Adipocyte (in vitro differentiated cells): Measurements from ENCODE around the gene RNF38.
A peak's percentile ranks its signal among the peaks of the same experiment; 100 is the strongest.

Experiments used
- DNase-seq: peaks from one replicate; pipeline ENCODE4 v3.0.0-alpha.2; 2015; ENCODE audit warnings: low read depth
- H3K27me3 ChIP-seq: replicated peaks from 2 replicates; pipeline ENCODE4 v1.7.0; 2013; ENCODE audit warnings: mild to moderate bottlenecking, low read length, moderate library complexity; ENCODE audit not compliant: control insufficient read depth, insufficient read depth
- H3K36me3 ChIP-seq: 2 replicates; pipeline ENCODE4 v1.7.0; 2013; ENCODE audit warnings: low read length, mild to moderate bottlenecking, moderate library complexity; ENCODE audit not compliant: control insufficient read depth, insufficient read depth, severe bottlenecking
- H3K4me1 ChIP-seq: 2 replicates; pipeline ENCODE4 v1.7.0; 2013; ENCODE audit warnings: mild to moderate bottlenecking, low read length, moderate library complexity; ENCODE audit not compliant: control insufficient read depth, insufficient read depth
- H3K4me3 ChIP-seq: 2 replicates; pipeline ENCODE4 v1.7.0; 2013; ENCODE audit warnings: mild to moderate bottlenecking, low read length, moderate library complexity
- H3K9ac ChIP-seq: 2 replicates; pipeline ENCODE4 v1.7.0; 2013; ENCODE audit warnings: mild to moderate bottlenecking, low read length, moderate library complexity
- H3K9me3 ChIP-seq: 2 replicates; pipeline ENCODE4 v1.7.0; 2013; ENCODE audit warnings: mild to moderate bottlenecking, low read length, moderate library complexity; ENCODE audit not compliant: control insufficient read depth

Gene RNF38

GRCh38 chr9:36363448-36363847 is 36.6 kb downstream of the RNF38 start:
- no peak overlapping the region for H3K9ac ChIP-seq
- H3K36me3 ChIP-seq, result peaks cover 30% of the 10 kb centered on the region
- DNase-seq, result no peak
- no peaks in the 10 kb centered on the region for H3K9me3 ChIP-seq
- no peaks in the 10 kb centered on the region for H3K4me1 ChIP-seq
- no peaks in the 10 kb centered on the region for H3K27me3 ChIP-seq
- H3K4me3 ChIP-seq, result no peak overlapping the region

DNA sequence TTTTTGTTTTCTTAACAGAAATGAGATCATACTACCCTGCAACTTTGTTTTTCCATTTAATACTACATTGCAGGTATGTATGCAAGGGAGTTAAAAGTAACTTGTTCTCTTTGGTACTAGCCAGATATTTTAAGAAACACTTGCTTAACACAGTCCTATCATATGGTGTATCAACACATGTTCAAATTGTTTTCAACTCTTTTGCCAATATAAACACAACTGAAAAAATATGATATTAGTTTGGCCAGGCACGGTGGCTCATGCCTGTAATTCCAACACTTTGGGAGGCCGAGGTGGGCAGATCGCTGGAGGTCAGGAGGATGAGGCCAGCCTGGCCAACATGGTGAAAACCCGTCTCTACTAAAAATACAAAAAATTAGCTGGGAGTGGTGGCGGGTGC is 41.6 kb downstream of the RNF38 start:
- H3K36me3 ChIP-seq, result peaks cover 42% of the 10 kb centered on the region
- H3K9ac ChIP-seq, result no peak overlapping the region
- H3K9me3 ChIP-seq, result no peaks in the 10 kb centered on the region
- no peaks in the 10 kb centered on the region for H3K4me1 ChIP-seq
- H3K4me3 ChIP-seq, result no peak overlapping the region
- no peak for DNase-seq
- no peaks in the 10 kb centered on the region for H3K27me3 ChIP-seq

DNA sequence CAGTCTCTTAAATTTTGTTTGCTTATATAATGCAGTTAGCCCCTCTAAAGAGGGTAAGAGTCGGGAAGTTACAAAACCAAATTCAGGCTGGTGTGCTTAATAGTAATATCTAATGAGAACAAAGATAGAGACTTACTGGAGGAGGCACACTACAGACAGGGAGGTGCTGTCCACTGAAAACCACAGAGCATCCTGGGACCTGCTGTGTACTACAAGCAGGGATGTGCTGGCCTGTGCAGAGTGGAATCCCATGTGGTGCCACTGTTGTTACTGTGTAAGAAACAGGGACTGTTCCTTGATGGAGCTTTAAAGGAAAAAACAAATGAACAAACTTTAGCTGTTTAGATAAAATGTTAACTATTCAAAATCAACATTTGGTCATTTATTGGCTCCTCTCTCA is 42.4 kb downstream of the RNF38 start:
- Histone ChIP-seq H3K4me3 (no peak overlapping the region), H3K9me3 (no peaks in the 10 kb centered on the region), H3K36me3 (peaks cover 50% of the 10 kb centered on the region), H3K27me3 (no peaks in the 10 kb centered on the region), H3K9ac (no peak overlapping the region), H3K4me1 (no peaks in the 10 kb centered on the region)
- no peak for DNase-seq

DNA sequence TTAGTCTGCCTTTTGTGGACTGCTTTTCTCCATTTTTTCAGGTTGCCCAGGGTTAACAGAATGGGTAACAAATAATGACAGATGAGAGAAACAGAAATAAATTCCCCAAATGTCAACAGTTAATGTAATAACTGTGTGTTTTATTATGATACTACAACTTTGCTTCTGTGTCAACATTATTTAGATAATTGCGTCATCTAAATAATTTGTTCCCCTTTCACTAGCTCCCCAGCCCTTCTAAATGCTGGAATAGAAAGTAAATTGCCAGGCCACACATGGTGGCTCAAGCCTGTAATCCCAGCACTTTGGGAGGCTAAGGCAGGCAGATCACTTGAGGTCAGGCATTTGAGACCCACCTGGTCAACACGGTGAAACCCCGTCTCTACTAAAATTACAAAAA is 53.5 kb downstream of the RNF38 start:
- H3K9me3 ChIP-seq, result no peaks in the 10 kb centered on the region
- peaks cover 21% of the 10 kb centered on the region for H3K4me1 ChIP-seq
- peak overlapping the region; percentile 49 for H3K4me3 ChIP-seq
- no peak for DNase-seq
- H3K9ac ChIP-seq, result peak overlapping the region; percentile 61
- no peaks in the 10 kb centered on the region for H3K27me3 ChIP-seq
- peaks cover 92% of the 10 kb centered on the region for H3K36me3 ChIP-seq

- no peak for DNase-seq
- Histone ChIP-seq H3K4me3 (no peak overlapping the region), H3K4me1 (peaks cover 21% of the 10 kb centered on the region), H3K27me3 (no peaks in the 10 kb centered on the region), H3K9ac (no peak overlapping the region), H3K9me3 (no peaks in the 10 kb centered on the region), H3K36me3 (peaks cover 92% of the 10 kb centered on the region)
These were observed 54.8 kb downstream of the RNF38 start for GRCh38 chr9:36345103-36345846.

GRCh38 chr9:36341936-36342577 is 58.0 kb downstream of the RNF38 start:
- no peak overlapping the region for H3K4me3 ChIP-seq
- DNase-seq, result no peak
- H3K9me3 ChIP-seq, result no peaks in the 10 kb centered on the region
- peaks cover 30% of the 10 kb centered on the region for H3K4me1 ChIP-seq
- H3K36me3 ChIP-seq, result peaks cover 88% of the 10 kb centered on the region
- H3K27me3 ChIP-seq, result no peaks in the 10 kb centered on the region
- H3K9ac ChIP-seq, result no peak overlapping the region

DNA sequence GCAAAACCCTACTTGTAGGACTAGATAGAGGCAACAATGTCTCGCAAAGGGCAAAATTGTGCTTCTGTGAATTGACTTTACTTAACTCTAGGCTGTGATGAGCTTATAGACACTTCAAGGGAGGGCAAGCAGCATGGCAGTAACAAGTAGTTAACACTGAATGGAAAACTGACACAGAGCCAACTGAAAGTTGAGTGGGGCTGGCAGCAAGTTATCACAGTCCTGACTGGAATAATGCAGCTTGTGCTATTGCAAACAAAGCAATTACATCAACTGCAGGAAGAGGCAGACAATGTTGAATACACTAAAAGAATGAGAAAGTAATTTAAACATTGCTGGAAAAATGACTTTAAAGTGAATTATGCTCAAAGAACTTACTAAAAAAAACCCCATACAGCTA is 62.2 kb downstream of the RNF38 start:
- H3K9ac ChIP-seq, result no peak overlapping the region
- peak; percentile 14 for DNase-seq
- no peaks in the 10 kb centered on the region for H3K27me3 ChIP-seq
- peaks cover 70% of the 10 kb centered on the region for H3K36me3 ChIP-seq
- H3K4me3 ChIP-seq, result no peak overlapping the region
- no peaks in the 10 kb centered on the region for H3K9me3 ChIP-seq
- H3K4me1 ChIP-seq, result peaks cover 19% of the 10 kb centered on the region

DNA sequence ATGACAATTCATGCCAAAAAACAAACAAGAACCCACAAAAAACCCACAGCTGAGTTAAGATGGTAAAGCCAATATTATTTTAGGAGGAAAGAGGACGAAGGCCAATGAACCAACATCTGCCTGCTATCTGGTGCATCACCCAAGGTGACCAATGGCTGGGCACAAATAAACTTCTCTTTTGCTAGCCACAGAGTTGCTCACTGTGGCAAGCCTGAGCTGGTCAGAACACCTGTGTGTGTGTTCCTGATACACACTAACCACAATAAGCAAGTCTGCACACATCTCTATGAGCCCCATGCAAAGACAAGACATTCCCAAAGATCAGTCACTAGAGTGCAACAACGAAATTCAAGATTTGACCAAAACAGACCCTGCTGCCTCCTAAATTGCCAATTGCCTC is 63.1 kb downstream of the RNF38 start:
- Histone ChIP-seq H3K36me3 (peaks cover 64% of the 10 kb centered on the region), H3K9ac (no peak overlapping the region)
- no peak for DNase-seq

DNA sequence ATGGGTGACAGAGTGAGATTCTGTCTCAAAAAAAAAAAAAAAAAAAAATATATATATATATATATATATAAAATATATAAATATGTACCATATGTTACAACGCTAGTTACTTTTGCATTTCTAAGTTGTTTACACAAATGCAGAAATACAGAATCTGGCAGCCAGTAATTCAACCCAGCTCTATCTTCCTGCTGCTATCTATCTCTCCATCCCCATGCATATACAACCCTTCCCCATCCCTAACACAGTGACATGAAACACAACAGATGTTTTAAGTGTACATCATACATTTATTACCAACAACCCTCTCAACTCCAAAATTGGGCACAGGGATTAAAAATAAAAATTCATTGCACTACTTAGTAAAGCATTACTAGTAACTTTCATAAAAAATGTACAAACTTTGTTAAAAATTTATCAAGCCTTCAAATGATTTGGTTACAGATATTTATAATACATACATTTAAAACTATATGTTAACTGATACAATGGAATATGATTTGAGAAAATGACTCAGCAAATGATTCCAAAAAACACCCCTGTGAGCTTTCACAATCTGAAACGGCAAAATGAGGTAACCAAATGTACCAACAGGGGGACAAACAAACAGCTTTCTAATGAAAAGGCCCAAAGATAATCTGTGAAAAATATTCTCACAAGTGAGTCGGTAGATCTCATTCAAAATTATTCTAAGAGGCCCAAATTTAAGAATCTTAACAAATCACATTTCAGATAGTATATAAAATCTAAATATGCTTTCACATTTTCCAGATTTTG is 63.8 kb downstream of the RNF38 start:
- Histone ChIP-seq H3K27me3 (no peaks in the 10 kb centered on the region), H3K9me3 (no peaks in the 10 kb centered on the region), H3K4me3 (no peak overlapping the region), H3K4me1 (peaks cover 34% of the 10 kb centered on the region), H3K36me3 (peaks cover 57% of the 10 kb centered on the region), H3K9ac (no peak overlapping the region)
- peak; percentile 27 for DNase-seq

More for the DNA sequence above, 63.1 kb downstream of the RNF38 start:
- no peaks in the 10 kb centered on the region for H3K9me3 ChIP-seq
- no peaks in the 10 kb centered on the region for H3K27me3 ChIP-seq
- no peak overlapping the region for H3K4me3 ChIP-seq
- peaks cover 27% of the 10 kb centered on the region for H3K4me1 ChIP-seq

DNA sequence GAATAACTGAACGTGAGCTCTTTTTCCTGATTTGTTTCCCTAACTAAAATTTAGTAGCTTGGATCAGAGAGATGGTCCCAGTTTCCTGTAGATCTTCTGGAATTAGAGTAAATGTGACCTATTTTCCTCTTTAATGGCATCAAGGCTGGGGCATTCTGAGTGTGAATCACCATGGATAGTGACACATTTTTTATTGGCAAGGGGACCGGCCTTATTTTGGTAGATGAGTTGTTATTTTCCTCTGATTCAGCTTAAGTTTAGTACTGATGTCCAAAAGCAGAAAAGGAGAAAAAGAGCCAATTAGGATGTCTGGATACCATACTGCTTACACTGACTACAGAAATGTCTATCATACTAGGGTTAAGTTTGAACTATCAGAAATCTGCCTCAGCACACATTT is 68.1 kb downstream of the RNF38 start:
- no peak overlapping the region for H3K4me3 ChIP-seq
- peaks cover 19% of the 10 kb centered on the region for H3K36me3 ChIP-seq
- no peak overlapping the region for H3K9ac ChIP-seq
- no peak for DNase-seq
- H3K4me1 ChIP-seq, result peaks cover 34% of the 10 kb centered on the region
- no peaks in the 10 kb centered on the region for H3K9me3 ChIP-seq
- no peaks in the 10 kb centered on the region for H3K27me3 ChIP-seq

- H3K4me1 ChIP-seq, result peaks cover 25% of the 10 kb centered on the region
- H3K4me3 ChIP-seq, result no peak overlapping the region
- H3K9ac ChIP-seq, result no peak overlapping the region
- H3K27me3 ChIP-seq, result no peaks in the 10 kb centered on the region
- no peaks in the 10 kb centered on the region for H3K9me3 ChIP-seq
- peak; percentile 86 for DNase-seq
- H3K36me3 ChIP-seq, result peaks cover 7% of the 10 kb centered on the region
These were observed 71.2 kb downstream of the RNF38 start for GRCh38 chr9:36328798-36329411.
